Measurements from ENCODE around the gene FAR2. TPM values are rescaled to one million over a fixed set of nuclear protein-coding genes. Genes with fewer than 3 reads are reported as not detected.
"Not testable (repeated sequence)": the region's sequence is repeated elsewhere in the genome, so short reads cannot be mapped to it uniquely, and the experiment has no call there.

FAR2 gene
- total RNA-seq, 1 donor from 2014 or later: 12.5 TPM

- no peaks in the 10 kb centered on the region for H3K27me3 ChIP-seq (ENCODE audit: control insufficient read depth in 3 of 3, insufficient read depth in 3 of 3, low read length in 3 of 3)
- H3K27ac ChIP-seq (ENCODE audit: low read depth, low read length): no peak overlapping the region
- H3K4me3 ChIP-seq (ENCODE audit: low read length in 3 of 3): no peak overlapping the region
These were observed 138.5 kb downstream of the FAR2 start for GRCh38 chr12:29287622-29288021.

GRCh38 chr12:29288031-29288430 is 139.0 kb downstream of the FAR2 start:
- Histone ChIP-seq H3K9me3 (ENCODE audit: control insufficient read depth in 3 of 3, low read length in 3 of 3) (peaks cover 0 to 1% (median 0%) of the 10 kb centered on the region in 3 donors), H3K9ac (ENCODE audit: low read depth in 1 of 3, low read length in 3 of 3) (no peak overlapping the region), H3K4me1 (ENCODE audit: control insufficient read depth in 3 of 3, insufficient read depth in 3 of 3, low read length in 3 of 3) (no peaks in the 10 kb centered on the region), H3K27me3 (ENCODE audit: control insufficient read depth in 3 of 3, insufficient read depth in 3 of 3, low read length in 3 of 3) (no peaks in the 10 kb centered on the region), H3K4me3 (ENCODE audit: low read length in 3 of 3) (no peak overlapping the region), H3K36me3 (ENCODE audit: control insufficient read depth in 3 of 3, insufficient read depth in 3 of 3, low read length in 3 of 3) (no peaks in the 10 kb centered on the region), H3K27ac (ENCODE audit: low read depth, low read length) (no peak overlapping the region)

More at GRCh38 chr12:29287622-29288021, 138.5 kb downstream of the FAR2 start:
- Histone ChIP-seq H3K9ac (ENCODE audit: low read depth in 1 of 3, low read length in 3 of 3) (no peak overlapping the region), H3K9me3 (ENCODE audit: control insufficient read depth in 3 of 3, low read length in 3 of 3) (peaks cover 0 to 1% (median 0%) of the 10 kb centered on the region in 3 donors), H3K4me1 (ENCODE audit: control insufficient read depth in 3 of 3, insufficient read depth in 3 of 3, low read length in 3 of 3) (no peaks in the 10 kb centered on the region), H3K36me3 (ENCODE audit: control insufficient read depth in 3 of 3, insufficient read depth in 3 of 3, low read length in 3 of 3) (no peaks in the 10 kb centered on the region)

DNA sequence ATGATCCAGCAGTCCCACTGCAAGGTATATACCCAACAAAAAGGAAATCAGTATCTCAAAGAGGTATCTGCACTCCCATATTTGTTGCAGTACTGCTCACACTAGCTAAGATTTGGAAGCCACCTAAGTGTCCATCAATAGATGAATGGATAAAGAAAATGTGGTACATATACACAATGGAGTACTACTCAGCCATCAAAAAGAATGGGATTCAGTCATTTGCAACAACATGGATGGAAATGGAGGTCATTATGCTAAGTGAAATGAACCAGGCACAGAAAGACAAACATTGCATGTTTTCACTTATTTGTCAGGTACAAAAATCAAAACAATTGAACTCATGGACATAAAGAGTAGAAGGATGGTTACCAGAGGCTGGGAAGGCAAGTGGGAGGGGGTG is 141.4 kb downstream of the FAR2 start:
- H3K4me1 ChIP-seq (ENCODE audit: control insufficient read depth in 3 of 3, insufficient read depth in 3 of 3, low read length in 3 of 3); H3K27ac ChIP-seq (ENCODE audit: low read depth, low read length); H3K9ac ChIP-seq (ENCODE audit: low read depth in 1 of 3, low read length in 3 of 3); H3K9me3 ChIP-seq (ENCODE audit: control insufficient read depth in 3 of 3, low read length in 3 of 3); H3K27me3 ChIP-seq (ENCODE audit: control insufficient read depth in 3 of 3, insufficient read depth in 3 of 3, low read length in 3 of 3); H3K36me3 ChIP-seq (ENCODE audit: control insufficient read depth in 3 of 3, insufficient read depth in 3 of 3, low read length in 3 of 3); H3K4me3 ChIP-seq (ENCODE audit: low read length in 3 of 3): not testable (repeated sequence)

GRCh38 chr12:29291226-29291625 is 142.1 kb downstream of the FAR2 start:
- no peak overlapping the region for H3K27ac ChIP-seq (ENCODE audit: low read depth, low read length)
- no peaks in the 10 kb centered on the region for H3K36me3 ChIP-seq (ENCODE audit: control insufficient read depth in 3 of 3, insufficient read depth in 3 of 3, low read length in 3 of 3)
- H3K9ac ChIP-seq (ENCODE audit: low read depth in 1 of 3, low read length in 3 of 3): no peak overlapping the region

GRCh38 chr12:29299633-29300032 is 150.6 kb downstream of the FAR2 start:
- H3K4me3 ChIP-seq (ENCODE audit: low read length in 3 of 3): no peak overlapping the region
- no peaks in the 10 kb centered on the region for H3K27me3 ChIP-seq (ENCODE audit: control insufficient read depth in 3 of 3, insufficient read depth in 3 of 3, low read length in 3 of 3)
- no peak overlapping the region for H3K9ac ChIP-seq (ENCODE audit: low read depth in 1 of 3, low read length in 3 of 3)
- no peaks in the 10 kb centered on the region for H3K4me1 ChIP-seq (ENCODE audit: control insufficient read depth in 3 of 3, insufficient read depth in 3 of 3, low read length in 3 of 3)
- no peak overlapping the region for H3K27ac ChIP-seq (ENCODE audit: low read depth, low read length)
- no peaks in the 10 kb centered on the region for H3K36me3 ChIP-seq (ENCODE audit: control insufficient read depth in 3 of 3, insufficient read depth in 3 of 3, low read length in 3 of 3)
- H3K9me3 ChIP-seq (ENCODE audit: control insufficient read depth in 3 of 3, low read length in 3 of 3): no peaks in the 10 kb centered on the region

More at GRCh38 chr12:29291226-29291625, 142.1 kb downstream of the FAR2 start:
- H3K27me3 ChIP-seq (ENCODE audit: control insufficient read depth in 3 of 3, insufficient read depth in 3 of 3, low read length in 3 of 3): no peaks in the 10 kb centered on the region
- H3K9me3 ChIP-seq (ENCODE audit: control insufficient read depth in 3 of 3, low read length in 3 of 3): peaks cover 0 to 1% (median 0%) of the 10 kb centered on the region in 3 donors
- H3K4me3 ChIP-seq (ENCODE audit: low read length in 3 of 3): no peak overlapping the region
- no peaks in the 10 kb centered on the region for H3K4me1 ChIP-seq (ENCODE audit: control insufficient read depth in 3 of 3, insufficient read depth in 3 of 3, low read length in 3 of 3)

- no peak overlapping the region for H3K9ac ChIP-seq (ENCODE audit: low read depth in 1 of 3, low read length in 3 of 3)
These were observed 152.0 kb downstream of the FAR2 start for GRCh38 chr12:29301114-29301513.

DNA sequence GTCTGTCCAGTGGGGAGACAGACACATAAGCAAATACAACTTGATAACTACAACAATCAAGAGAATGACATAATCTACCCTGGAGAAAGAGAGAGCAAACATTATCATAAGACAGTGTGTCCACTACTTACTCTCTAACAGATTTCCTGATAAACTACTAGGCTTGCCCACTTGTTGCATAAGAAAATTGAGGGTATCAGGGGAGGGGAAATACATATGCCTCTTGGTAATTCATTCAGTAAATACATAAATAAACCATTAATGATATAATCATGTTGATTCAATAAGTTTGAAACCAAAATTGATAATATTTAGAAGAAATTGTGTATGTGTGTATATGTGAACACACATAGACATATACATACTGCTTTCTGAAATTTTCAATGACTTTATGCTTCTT is 155.3 kb downstream of the FAR2 start:
- Histone ChIP-seq H3K9ac (ENCODE audit: low read depth in 1 of 3, low read length in 3 of 3) (no peak overlapping the region), H3K4me1 (ENCODE audit: control insufficient read depth in 3 of 3, insufficient read depth in 3 of 3, low read length in 3 of 3) (no peaks in the 10 kb centered on the region), H3K27me3 (ENCODE audit: control insufficient read depth in 3 of 3, insufficient read depth in 3 of 3, low read length in 3 of 3) (no peaks in the 10 kb centered on the region), H3K36me3 (ENCODE audit: control insufficient read depth in 3 of 3, insufficient read depth in 3 of 3, low read length in 3 of 3) (no peaks in the 10 kb centered on the region), H3K9me3 (ENCODE audit: control insufficient read depth in 3 of 3, low read length in 3 of 3) (no peaks in the 10 kb centered on the region), H3K4me3 (ENCODE audit: low read length in 3 of 3) (no peak overlapping the region), H3K27ac (ENCODE audit: low read depth, low read length) (no peak overlapping the region)

More at GRCh38 chr12:29301114-29301513, 152.0 kb downstream of the FAR2 start:
- Histone ChIP-seq H3K27ac (ENCODE audit: low read depth, low read length) (no peak overlapping the region), H3K4me1 (ENCODE audit: control insufficient read depth in 3 of 3, insufficient read depth in 3 of 3, low read length in 3 of 3) (no peaks in the 10 kb centered on the region), H3K36me3 (ENCODE audit: control insufficient read depth in 3 of 3, insufficient read depth in 3 of 3, low read length in 3 of 3) (no peaks in the 10 kb centered on the region), H3K9me3 (ENCODE audit: control insufficient read depth in 3 of 3, low read length in 3 of 3) (no peaks in the 10 kb centered on the region), H3K27me3 (ENCODE audit: control insufficient read depth in 3 of 3, insufficient read depth in 3 of 3, low read length in 3 of 3) (no peaks in the 10 kb centered on the region), H3K4me3 (ENCODE audit: low read length in 3 of 3) (no peak overlapping the region)

DNA sequence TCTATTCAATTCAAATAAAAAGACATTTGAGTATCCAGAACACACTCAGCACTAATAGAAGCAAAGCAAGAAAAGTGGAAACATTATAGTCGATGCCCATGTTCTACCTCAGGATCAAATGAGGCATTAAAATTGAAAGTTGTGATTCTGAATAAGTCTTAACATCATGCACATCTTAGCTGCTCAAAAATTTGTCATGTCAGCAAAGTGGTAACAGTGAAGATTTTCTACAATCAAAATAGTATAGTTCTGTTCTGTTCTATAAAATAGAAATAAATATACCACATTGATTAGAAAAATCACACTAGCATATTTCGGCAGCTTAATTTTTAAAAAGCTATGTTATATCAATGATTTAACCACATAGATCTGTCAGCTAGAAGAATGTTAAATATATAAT is 157.2 kb downstream of the FAR2 start:
- H3K36me3 ChIP-seq (ENCODE audit: control insufficient read depth in 3 of 3, insufficient read depth in 3 of 3, low read length in 3 of 3): no peaks in the 10 kb centered on the region
- no peaks in the 10 kb centered on the region for H3K27me3 ChIP-seq (ENCODE audit: control insufficient read depth in 3 of 3, insufficient read depth in 3 of 3, low read length in 3 of 3)
- H3K9ac ChIP-seq (ENCODE audit: low read depth in 1 of 3, low read length in 3 of 3): no peak overlapping the region
- no peak overlapping the region for H3K4me3 ChIP-seq (ENCODE audit: low read length in 3 of 3)
- H3K4me1 ChIP-seq (ENCODE audit: control insufficient read depth in 3 of 3, insufficient read depth in 3 of 3, low read length in 3 of 3): no peaks in the 10 kb centered on the region
- no peak overlapping the region for H3K27ac ChIP-seq (ENCODE audit: low read depth, low read length)
- H3K9me3 ChIP-seq (ENCODE audit: control insufficient read depth in 3 of 3, low read length in 3 of 3): no peaks in the 10 kb centered on the region

- Histone ChIP-seq H3K27ac (ENCODE audit: low read depth, low read length) (no peak overlapping the region), H3K27me3 (ENCODE audit: control insufficient read depth in 3 of 3, insufficient read depth in 3 of 3, low read length in 3 of 3) (no peaks in the 10 kb centered on the region), H3K4me1 (ENCODE audit: control insufficient read depth in 3 of 3, insufficient read depth in 3 of 3, low read length in 3 of 3) (no peaks in the 10 kb centered on the region), H3K36me3 (ENCODE audit: control insufficient read depth in 3 of 3, insufficient read depth in 3 of 3, low read length in 3 of 3) (no peaks in the 10 kb centered on the region), H3K9me3 (ENCODE audit: control insufficient read depth in 3 of 3, low read length in 3 of 3) (no peaks in the 10 kb centered on the region), H3K9ac (ENCODE audit: low read depth in 1 of 3, low read length in 3 of 3) (no peak overlapping the region), H3K4me3 (ENCODE audit: low read length in 3 of 3) (no peak overlapping the region)
These were observed 157.6 kb downstream of the FAR2 start for GRCh38 chr12:29306682-29307081.

DNA sequence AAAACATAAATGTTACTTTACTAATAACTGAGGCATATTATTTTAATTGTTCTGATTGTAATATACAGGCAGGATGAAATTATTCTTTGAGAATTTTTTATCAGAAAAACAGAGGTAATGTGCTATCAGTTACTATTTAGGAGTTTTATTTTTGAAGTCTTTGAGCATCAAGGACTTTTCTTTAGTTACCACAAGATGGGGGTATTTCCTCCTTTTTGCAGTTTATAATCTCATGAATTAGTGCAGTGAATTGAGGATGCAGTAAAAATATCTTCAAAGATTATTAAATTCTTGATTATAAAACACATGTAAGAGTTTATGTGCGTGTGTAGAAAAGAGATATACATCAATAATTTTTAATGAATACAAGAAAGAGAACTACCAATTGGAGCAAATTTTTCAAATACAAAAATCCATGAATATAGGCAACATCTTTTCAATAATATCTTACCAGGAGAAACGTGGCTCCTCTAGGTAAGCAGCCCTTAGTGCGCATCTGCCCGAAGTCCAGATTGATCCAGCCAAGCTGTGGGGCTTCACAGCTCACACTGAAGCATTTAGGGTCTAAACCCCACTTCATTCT is 160.3 kb downstream of the FAR2 start:
- Histone ChIP-seq H3K36me3 (ENCODE audit: control insufficient read depth in 3 of 3, insufficient read depth in 3 of 3, low read length in 3 of 3) (no peaks in the 10 kb centered on the region), H3K27ac (ENCODE audit: low read depth, low read length) (no peak overlapping the region), H3K9me3 (ENCODE audit: control insufficient read depth in 3 of 3, low read length in 3 of 3) (no peaks in the 10 kb centered on the region), H3K27me3 (ENCODE audit: control insufficient read depth in 3 of 3, insufficient read depth in 3 of 3, low read length in 3 of 3) (no peaks in the 10 kb centered on the region), H3K4me1 (ENCODE audit: control insufficient read depth in 3 of 3, insufficient read depth in 3 of 3, low read length in 3 of 3) (no peaks in the 10 kb centered on the region), H3K9ac (ENCODE audit: low read depth in 1 of 3, low read length in 3 of 3) (no peak overlapping the region), H3K4me3 (ENCODE audit: low read length in 3 of 3) (no peak overlapping the region)
